Stomach (tissue), 9 donors: Measurements from ENCODE around the gene HNF1B. TPM values are rescaled to one million over a fixed set of nuclear protein-coding genes. Genes with fewer than 3 reads are reported as not detected.

ENCODE experiments used
- DNase-seq, 2 donors: peaks; one replicate each; pipeline versions ENCODE4 v3.0.0 to v3.0.0-alpha.2; 2013 to 2019
- H3K27ac ChIP-seq, 5 donors: fragments of 200-600 bp in 4 of 5; sonication (generic) in 4 of 5; one replicate each; pipeline ENCODE4 v1.5.1; 2013 to 2019; ENCODE audit warnings: mild to moderate bottlenecking in 1 of 5, moderate library complexity in 1 of 5
- H3K27me3 ChIP-seq, 3 donors: fragments of 200-600 bp; sonication (generic); one replicate each; pipeline ENCODE4 v1.5.1; 2017 to 2019; ENCODE audit warnings: mixed run types in 1 of 3
- H3K36me3 ChIP-seq, 4 donors: fragments of 200-600 bp; sonication (generic); 1 replicate in 3 of 4; 2 replicates in 1 of 4; pipeline ENCODE4 v1.5.1; 2016 to 2019
- H3K4me1 ChIP-seq, 4 donors: fragments of 200-600 bp; sonication (generic); one replicate each; pipeline ENCODE4 v1.5.1; 2016 to 2019
- H3K4me3 ChIP-seq, 4 donors: fragments of 200-600 bp; sonication (generic) in 3 of 4; one replicate each; pipeline ENCODE4 v1.5.1; 2016 to 2019; ENCODE audit warnings: mild to moderate bottlenecking in 1 of 4
- H3K9me3 ChIP-seq, 4 donors: fragments of 200-600 bp; sonication (generic); one replicate each; pipeline ENCODE4 v1.5.1; 2016 to 2019
- CTCF ChIP-seq, 7 experiments: fragments of 450-650 bp in 4 of 7; fragments of 200-600 bp in 3 of 7; sonication (generic) in 3 of 7; IDR thresholded peaks; one replicate each; pipeline ENCODE4 v1.5.1; 2016 to 2019; ENCODE audit warnings: antibody characterized with exemption in 7 of 7, control low read depth in 2 of 7, mild to moderate bottlenecking in 1 of 7
- EP300 ChIP-seq: sonication (generic); formaldehyde crosslinking; IDR thresholded peaks from one replicate; pipeline ENCODE4 v1.6.1; 2017; ENCODE audit warnings: antibody characterized with exemption
- POLR2A ChIP-seq, 4 donors: fragments of 450-650 bp; IDR thresholded peaks; one replicate each; pipeline ENCODE4 v1.6.1; 2016; ENCODE audit warnings: antibody characterized with exemption in 4 of 4, control low read depth in 2 of 4, mild to moderate bottlenecking in 1 of 4, moderate library complexity in 1 of 4
- POLR2AphosphoS5 ChIP-seq, 3 donors: sonication (generic); formaldehyde crosslinking; IDR thresholded peaks; one replicate each; pipeline ENCODE4 v1.6.1; 2016; ENCODE audit warnings: antibody characterized with exemption in 3 of 3
- WGBS, 5 donors: extraction: QIAGEN DNeasy Blood & Tissue Kit in 3 of 5; methylation state at CpG; one replicate each; pipeline versions ENCODE4 v1.1.5 to v1.1.7; 2013 to 2018; 5-methylcytosine and 5-hydroxymethylcytosine counted together
- intact Hi-C: fragments of 100-400 bp; cut with DNase I; formaldehyde crosslinking; loops from one replicate; pipeline ENCODE4 v1.15.1; 2023; ENCODE audit warnings: low total_unique reads
- polyA plus RNA-seq, 3 donors: library from polyadenylated mRNA; stranded (reverse); fragments of 200-250 nt; gene quantifications; one replicate each; pipeline ENCODE4 v1.2.3, GENCODE V29; 2013
- total RNA-seq, 5 donors: library from RNA; depleted of rRNA; stranded (reverse); fragments of >200 nt; gene quantifications; one replicate each; pipeline versions ENCODE4 v1.1.0 to v1.2.3, GENCODE V29; 2014 to 2016
- donor health status: healthy with polysubstance abuse.
- donor health status: Bipolar disorder and iron deficiency.
- donor health status: healthy.

HNF1B gene
- total and polyA plus RNA-seq, 8 donors: 0.58 to 19.2 (median 7.0) TPM

DNA sequence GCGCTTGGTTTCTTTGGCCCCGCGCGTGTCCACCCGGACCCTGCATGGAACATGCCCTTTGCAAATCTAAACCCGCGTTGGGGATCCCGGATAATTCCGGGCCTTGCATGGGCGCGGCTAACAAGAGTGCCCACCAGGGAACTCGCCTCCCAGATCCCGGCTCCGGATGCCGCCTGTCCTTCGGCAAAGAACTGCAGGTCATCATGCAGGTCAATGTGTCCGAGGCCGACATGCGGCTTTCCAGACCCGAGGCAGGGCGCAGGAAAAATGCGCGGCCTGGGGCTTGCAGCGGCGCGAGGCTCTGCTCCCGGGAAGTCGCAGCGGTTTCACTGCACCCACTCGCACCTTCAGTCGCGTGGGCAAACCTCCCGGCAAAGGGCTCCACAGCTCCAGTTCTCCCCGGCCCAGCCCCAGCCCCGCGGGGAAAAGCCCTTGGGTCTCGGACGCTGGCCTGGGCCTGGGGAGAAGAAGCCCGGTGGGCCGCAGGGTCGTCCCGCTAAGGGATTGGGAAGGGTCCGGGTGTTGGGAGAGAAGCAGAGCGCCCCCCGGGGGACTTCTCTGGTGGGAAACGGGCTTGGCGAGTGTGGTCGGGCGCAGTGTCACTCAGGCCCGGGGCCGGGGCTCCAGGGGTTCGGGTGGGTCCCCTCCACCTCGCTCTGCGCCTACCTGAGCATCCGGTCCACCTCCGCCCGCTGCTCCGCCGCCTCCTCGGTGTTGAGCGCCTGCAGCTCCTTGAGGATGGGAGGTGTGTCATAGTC lies 805 bp downstream of the HNF1B start:
- H3K27me3 ChIP-seq: peaks cover 17 to 89% (median 59%) of the 10 kb centered on the region in 3 donors
- DNase-seq: peak; percentile 56 to 58
- peak overlapping the region; percentile 45 to 54 (median 48) for H3K4me3 ChIP-seq
- no peaks in the 10 kb centered on the region for H3K9me3 ChIP-seq
- intact Hi-C loops: no loop called here
- no peaks in the 10 kb centered on the region for H3K36me3 ChIP-seq
- peak overlapping the region; percentile 87 to 93 (median 89) for H3K27ac ChIP-seq
- WGBS, 5 donors: 1 to 2% (median 2%) methylated on average over 23 to 61 of the region's 61 CpGs
- no peak for TF ChIP-seq POLR2AphosphoS5 (IDR thresholded peaks at IDR 0.05)
- no peak for TF ChIP-seq POLR2A (IDR thresholded peaks at IDR 0.05)
- TF ChIP-seq EP300: no peak
- no peak for TF ChIP-seq CTCF (IDR thresholded peaks at IDR 0.05)
- H3K4me1 ChIP-seq: peaks cover 34 to 57% (median 44%) of the 10 kb centered on the region in 4 donors

DNA sequence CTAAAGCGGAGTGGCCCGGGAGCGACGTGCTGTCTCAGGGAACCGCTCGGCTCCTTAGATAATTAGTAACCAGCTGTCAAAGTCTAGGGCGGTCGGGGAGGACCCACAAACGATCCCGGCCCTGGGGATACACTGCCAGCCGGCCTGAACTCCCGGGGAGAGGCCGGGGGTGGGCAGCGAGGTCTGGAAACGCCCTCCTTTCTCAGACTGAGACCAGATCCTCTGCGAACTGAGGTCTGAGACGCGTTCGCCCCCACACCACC lies 1.3 kb downstream of the HNF1B start:
- WGBS, 5 donors: 1 to 5% (median 2%) methylated on average over 7 to 19 of the region's 19 CpGs
- peak; percentile 57 to 75 for DNase-seq
- intact Hi-C loops: no loop called here
- no peaks in the 10 kb centered on the region for H3K9me3 ChIP-seq
- peaks cover 17 to 94% (median 59%) of the 10 kb centered on the region in 3 donors for H3K27me3 ChIP-seq
- peak overlapping the region; percentile 45 to 54 (median 48) for H3K4me3 ChIP-seq
- TF ChIP-seq EP300 (no peak), CTCF (IDR thresholded peaks at IDR 0.05) (no peak), POLR2AphosphoS5 (IDR thresholded peaks at IDR 0.05) (no peak), POLR2A (IDR thresholded peaks at IDR 0.05) (no peak)
- peak overlapping the region; percentile 87 to 93 (median 89) for H3K27ac ChIP-seq
- no peaks in the 10 kb centered on the region for H3K36me3 ChIP-seq
- H3K4me1 ChIP-seq: peaks cover 34 to 57% (median 44%) of the 10 kb centered on the region in 4 donors

- intact Hi-C loops: no loop called here
- Histone ChIP-seq H3K4me1 (peaks cover 34 to 57% (median 44%) of the 10 kb centered on the region in 4 donors), H3K36me3 (no peaks in the 10 kb centered on the region), H3K27ac (peak overlapping the region; percentile 87 to 93 (median 89)), H3K27me3 (peaks cover 17 to 99% (median 59%) of the 10 kb centered on the region in 3 donors), H3K4me3 (peak overlapping the region; percentile 45 to 54 (median 48)), H3K9me3 (no peaks in the 10 kb centered on the region)
- 1 to 3% (median 1%) methylated on average over 44 to 76 of the region's 76 CpGs for WGBS, 5 donors
- TF ChIP-seq POLR2AphosphoS5 (IDR thresholded peaks at IDR 0.05): peak in 2 of 3 donors; percentile 64 to 70
- no peak for TF ChIP-seq CTCF (IDR thresholded peaks at IDR 0.05)
- TF ChIP-seq POLR2A (IDR thresholded peaks at IDR 0.05): no peak
- peak; percentile 54 to 84 for DNase-seq
These were observed 1.9 kb downstream of the HNF1B start for GRCh38 chr17:37742762-37743611.

GRCh38 chr17:37742116-37742761 lies 2.6 kb downstream of the HNF1B start:
- H3K4me1 ChIP-seq: peaks cover 34 to 57% (median 43%) of the 10 kb centered on the region in 4 donors
- DNase-seq: peak; percentile 37 to 64
- no peak for TF ChIP-seq EP300
- TF ChIP-seq POLR2AphosphoS5 (IDR thresholded peaks at IDR 0.05): peak in 1 of 3 donors; percentile 24
- intact Hi-C loops: no loop called here
- no peaks in the 10 kb centered on the region for H3K36me3 ChIP-seq
- peak overlapping the region; percentile 45 to 54 (median 48) for H3K4me3 ChIP-seq
- WGBS, 5 donors: 1 to 4% (median 2%) methylated on average over 41 to 51 of the region's 51 CpGs
- peak overlapping the region; percentile 87 to 93 (median 89) for H3K27ac ChIP-seq
- H3K27me3 ChIP-seq: peaks cover 17 to 100% (median 59%) of the 10 kb centered on the region in 3 donors
- H3K9me3 ChIP-seq: no peaks in the 10 kb centered on the region
